Measurements from ENCODE around the gene NHS. TPM values are rescaled to one million over a fixed set of nuclear protein-coding genes. Genes with fewer than 3 reads are reported as not detected.

NHS gene
- total RNA-seq, 1 donor from 2014 or later = 0.17 TPM

DNA sequence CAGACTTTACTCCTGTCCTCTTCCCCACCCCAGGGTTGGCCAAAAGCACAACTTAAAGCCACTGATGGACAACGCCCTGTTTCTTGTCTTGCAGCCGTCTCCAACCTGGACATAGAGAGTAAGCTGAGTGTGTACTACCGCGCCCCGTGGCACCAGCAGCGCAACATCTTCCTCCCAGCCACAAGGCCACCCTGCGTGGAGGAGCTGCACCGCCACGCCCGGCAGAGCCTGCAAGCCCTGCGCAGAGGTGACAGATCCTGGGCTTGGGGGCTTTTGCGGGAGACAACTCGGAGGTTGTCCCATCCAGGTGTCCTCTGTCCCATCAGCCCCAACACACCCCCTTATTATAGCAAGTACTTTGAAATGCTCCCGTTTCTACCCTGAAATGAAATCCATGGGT is 312.6 kb downstream of the NHS start:
- no peak for DNase-seq

- peak; percentile 74 for DNase-seq
Observed at GRCh38 chrX:17689971-17690409, 315.0 kb downstream of the NHS start.

DNA sequence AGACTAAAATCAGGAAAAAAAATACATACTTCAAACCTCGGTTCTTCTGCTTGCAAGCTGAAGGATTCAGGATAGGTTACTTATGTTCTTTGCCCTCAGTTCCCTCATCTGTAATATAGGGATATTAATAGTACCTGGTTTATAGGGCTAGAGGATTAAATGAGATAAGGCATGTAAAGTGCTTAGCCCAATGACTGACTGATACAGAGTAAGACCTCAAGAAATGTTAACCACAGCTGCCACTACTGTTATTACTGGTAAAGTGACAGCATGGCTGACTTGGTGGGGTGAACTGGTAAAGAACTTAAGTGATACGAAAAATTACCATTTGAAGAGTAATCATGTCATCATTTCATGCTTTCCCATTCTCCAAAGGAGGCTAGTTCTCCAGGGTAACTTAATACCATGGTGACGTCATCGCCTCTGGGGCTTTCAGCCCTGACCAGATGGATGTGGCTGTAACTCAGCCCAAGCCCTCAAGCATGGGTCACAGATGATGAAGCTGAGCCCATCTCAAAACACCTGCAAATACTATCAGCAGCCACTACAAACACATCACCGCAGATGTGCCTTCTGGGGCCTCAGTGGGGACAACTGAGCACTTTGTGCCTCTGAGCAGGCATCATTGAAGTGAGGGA is 317.8 kb downstream of the NHS start:
- DNase-seq = no peak

DNA sequence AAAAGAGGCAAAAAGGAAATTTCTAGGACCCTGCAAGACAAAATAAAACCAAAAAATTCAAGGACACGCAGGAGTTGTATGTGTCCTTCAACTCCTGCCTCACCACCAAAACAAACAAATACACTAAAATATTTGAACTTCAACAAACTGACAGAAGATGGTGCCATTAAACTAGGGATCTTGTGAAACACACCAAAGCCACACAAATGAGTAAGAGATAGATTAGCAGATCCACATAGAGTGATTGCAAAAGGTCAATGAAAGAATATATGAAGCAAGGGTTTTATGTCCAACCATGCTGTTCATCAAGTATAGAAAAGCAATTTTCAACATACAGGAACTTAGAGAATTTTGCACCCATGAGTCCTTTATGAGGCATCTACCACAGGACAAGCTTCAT is 322.2 kb downstream of the NHS start:
- peak; percentile 38 for DNase-seq

- no peak for DNase-seq
Observed at GRCh38 chrX:17700976-17701375, 326.0 kb downstream of the NHS start.

DNA sequence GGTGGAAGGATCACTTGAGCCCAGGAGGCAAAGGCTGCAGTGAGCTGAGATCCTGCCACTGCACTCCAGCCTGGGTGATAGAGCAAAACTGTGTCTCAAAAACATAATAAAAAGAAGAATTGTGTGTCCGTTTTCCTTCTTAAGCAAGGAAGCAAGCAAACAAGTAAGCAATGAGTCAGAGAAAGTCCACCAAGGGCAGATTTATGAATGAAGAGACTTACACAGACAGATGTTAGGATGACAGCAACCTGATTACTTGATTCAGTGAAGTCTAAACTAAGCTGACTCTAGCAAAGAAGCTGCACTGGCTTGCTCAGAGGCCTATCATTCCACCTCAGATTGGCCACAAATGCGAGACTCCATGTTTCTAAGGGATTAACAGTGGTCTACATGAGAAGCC is 328.2 kb downstream of the NHS start:
- no peak for DNase-seq

GRCh38 chrX:17705211-17705610 is 330.2 kb downstream of the NHS start:
- no peak for DNase-seq

GRCh38 chrX:17706676-17707075 is 331.7 kb downstream of the NHS start:
- no peak for DNase-seq

DNA sequence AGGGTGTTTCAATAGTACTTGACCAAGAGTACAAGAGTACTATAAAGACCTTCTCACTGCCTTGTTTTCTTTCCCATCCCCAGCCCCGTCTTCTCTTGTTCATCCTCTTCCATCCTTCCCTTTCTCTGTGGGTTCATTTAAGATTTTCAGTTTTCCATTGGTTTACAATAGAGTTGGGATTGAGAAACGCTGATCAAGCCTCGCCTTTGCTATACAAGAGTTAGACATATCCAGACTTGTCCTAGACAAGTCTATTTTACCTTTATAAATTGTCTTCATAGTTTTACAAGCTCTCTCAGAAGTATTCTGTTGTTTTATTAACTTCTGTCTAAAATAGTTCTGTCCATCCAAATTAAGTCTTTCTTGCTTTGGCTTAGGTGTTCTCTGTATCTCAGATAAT is 332.7 kb downstream of the NHS start:
- no peak for DNase-seq

GRCh38 chrX:17710871-17711301 is 335.9 kb downstream of the NHS start:
- no peak for DNase-seq

DNA sequence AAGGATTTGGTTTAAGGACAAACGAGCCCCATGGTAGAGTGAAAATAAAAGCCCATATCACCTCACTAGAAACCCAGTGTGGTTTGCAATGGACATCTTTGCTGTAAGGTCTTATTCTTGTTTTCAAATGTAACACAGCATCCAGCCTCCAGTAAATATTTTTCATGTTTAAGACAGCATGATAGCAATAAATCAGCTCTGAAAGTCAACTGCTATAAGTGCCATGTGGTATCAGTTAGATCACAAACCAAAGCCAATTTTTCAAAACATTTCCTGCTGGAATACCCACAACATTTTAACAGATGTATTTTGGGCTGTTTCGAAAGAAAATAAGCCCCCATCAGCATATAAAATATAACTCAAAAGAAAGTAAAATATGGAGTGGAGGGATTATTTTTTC is 338.3 kb downstream of the NHS start:
- DNase-seq = no peak

GRCh38 chrX:17718649-17719165 is 343.7 kb downstream of the NHS start:
- no peak for DNase-seq

- DNase-seq = no peak
Observed at GRCh38 chrX:17719711-17720110, 344.7 kb downstream of the NHS start.

GRCh38 chrX:17721715-17722114 is 346.7 kb downstream of the NHS start:
- DNase-seq = no peak

GRCh38 chrX:17725181-17725580 is 350.2 kb downstream of the NHS start:
- DNase-seq = peak; percentile 71

DNA sequence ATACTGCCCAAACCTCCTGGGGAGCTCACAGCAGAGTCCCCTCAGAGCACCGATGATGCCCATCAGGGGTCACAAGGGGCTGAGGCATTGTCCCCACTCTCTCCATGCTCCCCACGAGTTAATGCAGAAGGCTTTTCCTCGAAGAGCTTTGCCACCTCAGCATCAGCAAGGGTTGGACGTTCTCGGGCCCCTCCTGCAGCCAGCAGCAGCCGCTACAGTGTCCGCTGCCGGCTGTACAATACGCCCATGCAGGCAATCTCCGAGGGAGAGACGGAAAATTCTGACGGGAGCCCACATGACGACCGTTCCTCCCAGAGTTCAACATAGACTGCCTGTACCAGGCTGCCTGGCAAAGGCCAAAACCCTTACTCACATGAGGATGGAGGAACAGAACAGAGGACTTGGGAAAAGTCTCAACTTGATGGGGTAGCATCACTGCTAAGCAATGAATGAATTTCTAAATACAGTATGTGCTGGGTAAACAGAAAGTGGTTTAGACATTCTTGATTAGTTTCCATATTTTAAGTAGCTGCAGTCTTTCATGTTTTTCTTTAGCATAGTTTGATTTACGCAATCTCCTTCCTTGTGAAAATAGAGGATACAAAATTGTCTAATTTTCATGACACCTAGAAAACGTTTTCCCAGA is 357.3 kb downstream of the NHS start:
- no peak for DNase-seq

- DNase-seq = no peak
Observed at GRCh38 chrX:17735406-17735805, 360.4 kb downstream of the NHS start.

DNA sequence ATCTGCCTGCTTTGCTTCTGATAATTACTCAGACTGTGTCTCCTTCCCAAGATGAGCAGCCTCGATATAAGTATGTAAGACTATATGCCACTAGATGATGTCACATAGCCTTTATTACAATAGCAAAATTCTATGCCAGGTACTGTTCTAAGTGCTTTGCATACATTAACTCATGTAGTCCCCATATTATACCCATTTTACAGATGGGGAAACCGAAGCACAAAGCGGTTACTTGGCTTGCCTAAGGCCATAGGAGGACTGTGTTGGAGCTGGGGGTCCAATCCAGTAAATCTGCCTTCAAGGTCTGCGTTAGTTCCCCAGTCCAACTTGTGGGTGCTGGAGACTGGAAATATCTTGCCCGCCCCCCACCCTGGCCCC is 361.5 kb downstream of the NHS start:
- no peak for DNase-seq

DNA sequence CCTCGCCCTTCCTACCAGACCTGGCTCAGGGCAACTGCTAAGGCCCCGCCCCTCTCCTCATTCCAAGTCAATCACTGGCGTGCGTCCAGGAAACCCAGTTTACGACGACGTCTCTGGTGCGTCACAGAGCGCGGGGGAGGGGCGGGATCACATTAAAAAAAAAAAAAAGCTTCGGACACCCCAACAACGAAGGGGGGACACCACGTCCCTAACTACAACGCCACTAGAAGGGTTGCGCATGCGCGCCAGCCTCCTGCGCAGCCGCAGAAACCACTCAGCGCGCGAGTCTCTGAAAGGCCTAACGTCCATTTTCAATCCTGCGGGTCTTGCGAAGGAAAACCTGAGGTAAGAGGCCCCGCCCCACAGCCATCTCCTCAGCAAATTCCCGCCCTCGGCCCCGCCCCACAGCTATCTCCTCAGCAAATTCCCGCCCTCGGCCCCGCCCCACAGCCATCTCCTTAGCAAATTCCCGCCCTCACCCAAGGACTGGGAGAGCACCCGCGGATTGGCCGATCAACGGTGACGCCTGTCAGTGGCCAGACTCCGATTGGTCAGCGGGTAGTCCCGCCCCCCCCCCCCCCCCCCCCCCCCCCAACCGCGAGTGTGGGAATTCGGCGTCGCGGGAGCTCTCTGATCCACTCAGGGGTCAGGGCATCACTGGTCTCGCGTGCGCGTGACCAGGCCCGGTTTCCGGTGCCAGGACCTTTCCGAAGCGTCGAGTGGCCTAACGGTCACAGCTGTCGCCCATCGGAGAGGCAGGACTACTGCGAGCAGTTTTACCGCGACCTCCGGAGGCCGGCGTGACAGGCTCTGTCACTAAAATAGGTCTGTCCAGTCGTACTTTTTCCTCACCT is 362.1 kb downstream of the NHS start, which contains the start of gene SCML1:
Gene SCML1 (plus strand): TSS at position 638 of the 854 bp plus-strand sequence. CDS start 6,694 bp downstream, outside the sequence.
- DNase-seq = peak; percentile 96

GRCh38 chrX:17737710-17737985 is 362.6 kb downstream of the NHS start:
- DNase-seq = no peak

GRCh38 chrX:17737986-17738713 is 363.1 kb downstream of the NHS start:
- peak; percentile 31 for DNase-seq

DNA sequence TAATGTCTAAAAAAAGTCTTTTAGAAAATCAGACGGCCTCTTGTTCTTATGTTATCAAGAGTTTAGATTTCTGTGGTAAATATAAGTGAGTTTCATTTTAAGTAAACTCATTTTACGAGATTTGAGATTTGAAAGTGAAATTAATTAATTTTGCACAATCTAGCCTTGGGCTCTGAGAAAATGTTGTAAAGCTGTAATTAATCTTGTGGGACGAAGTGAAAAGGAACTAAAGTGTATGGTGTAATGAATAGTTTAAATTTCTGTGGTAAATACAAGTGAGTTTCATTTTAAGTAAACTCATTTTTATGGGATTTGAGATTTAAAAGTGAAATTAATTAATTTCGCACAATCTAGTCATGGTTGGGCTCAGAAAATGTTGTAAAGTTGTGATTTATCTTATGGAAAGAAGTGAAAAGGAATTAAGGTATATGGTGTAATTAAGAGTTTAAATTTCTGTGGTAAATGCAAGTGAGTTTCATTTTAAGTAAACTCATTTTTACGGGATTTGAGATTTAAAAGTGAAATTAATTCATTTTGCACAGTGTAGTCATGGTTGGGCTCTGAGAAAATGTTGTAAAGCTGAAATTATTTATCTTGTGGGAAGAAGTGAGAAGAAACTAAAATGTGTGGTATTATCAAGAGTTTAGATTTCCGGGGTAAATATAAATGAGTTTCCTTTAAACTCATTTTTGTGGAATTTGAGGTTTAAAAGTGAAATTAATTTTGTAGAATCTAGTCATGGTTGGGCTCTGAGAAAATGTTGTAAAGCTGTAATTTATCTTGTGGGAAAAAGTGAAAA is 363.9 kb downstream of the NHS start:
- no peak for DNase-seq

Measured in dermis blood vessel endothelial cell (primary cell).